DND-41 (cell line): Measurements from ENCODE around the gene PLA1A.
"Not testable (repeated sequence)": the region's sequence is repeated elsewhere in the genome, so short reads cannot be mapped to it uniquely, and the experiment has no call there.

Source experiments
- ATAC-seq: fragments of 200-7000 bp; cut with Tn5 transposase; 3 replicates; pipeline ENCODE4 v1.9.1; 2021; ENCODE audit warnings: low read depth; ENCODE audit not compliant: insufficient read depth
- DNase-seq: peaks from one replicate; pipeline ENCODE4 v3.0.0-alpha.2; 2020
- H2AFZ ChIP-seq: 2 replicates; pipeline ENCODE4 v1.6.0; 2012; ENCODE audit warnings: low read depth, low read length
- H3K27ac ChIP-seq: 2 replicates; pipeline ENCODE4 v1.5.1; 2012; ENCODE audit warnings: low read length, inconsistent platforms
- H3K27me3 ChIP-seq: fragments of 200-600 bp; sonication (generic); 2 replicates; pipeline ENCODE4 v1.6.0; 2012; ENCODE audit warnings: low read length, mild to moderate bottlenecking, inconsistent platforms; ENCODE audit not compliant: insufficient read depth, poor library complexity
- H3K36me3 ChIP-seq: 2 replicates; pipeline ENCODE4 v1.5.1; 2012; ENCODE audit warnings: low read length, inconsistent platforms; ENCODE audit not compliant: insufficient read depth
- H3K4me1 ChIP-seq: 2 replicates; pipeline ENCODE4 v1.5.1; 2012; ENCODE audit warnings: mild to moderate bottlenecking, low read length; ENCODE audit not compliant: insufficient read depth
- H3K4me2 ChIP-seq: 2 replicates; pipeline ENCODE4 v1.6.0; 2012; ENCODE audit warnings: mild to moderate bottlenecking, moderate library complexity, low read length, inconsistent platforms; ENCODE audit not compliant: insufficient read depth
- H3K4me3 ChIP-seq, 2 experiments: fragments of 200-600 bp in 1 of 2; shearing (Covaris generic) in 1 of 2; 2 replicates each; pipeline ENCODE4 v1.5.1; 2012 to 2016; ENCODE audit warnings: inconsistent platforms in 2 of 2, low read length in 2 of 2, mild to moderate bottlenecking in 2 of 2, low read depth in 1 of 2, moderate library complexity in 1 of 2
- H3K79me2 ChIP-seq: 2 replicates; pipeline ENCODE4 v1.6.0; 2012; ENCODE audit warnings: low read length, inconsistent platforms; ENCODE audit not compliant: insufficient read depth
- H3K9ac ChIP-seq: 2 replicates; pipeline ENCODE4 v1.6.0; 2012; ENCODE audit warnings: low read depth, mild to moderate bottlenecking, inconsistent platforms, low read length, moderate library complexity
- H3K9me3 ChIP-seq: 2 replicates; pipeline ENCODE4 v1.5.1; 2012; ENCODE audit warnings: low read length, moderate library complexity, mild to moderate bottlenecking, inconsistent platforms; ENCODE audit not compliant: insufficient read depth, severe bottlenecking
- H4K20me1 ChIP-seq: 2 replicates; pipeline ENCODE4 v1.6.0; 2012; ENCODE audit warnings: low read length; ENCODE audit not compliant: insufficient read depth
- CTCF ChIP-seq: IDR thresholded peaks from 2 replicates; pipeline ENCODE4 v1.5.1; 2012; ENCODE audit warnings: borderline replicate concordance, low read length, moderate library complexity, mild to moderate bottlenecking; ENCODE audit not compliant: poor library complexity, severe bottlenecking; ENCODE audit errors: extremely low read depth
- EZH2 ChIP-seq: IDR thresholded peaks from 3 replicates; pipeline ENCODE4 v1.6.1; 2012; ENCODE audit warnings: borderline replicate concordance, low read depth, mild to moderate bottlenecking, moderate library complexity, low read length, inconsistent platforms; ENCODE audit not compliant: severe bottlenecking

The PLA1A gene

GRCh38 chr3:119551598-119551997 lies 46.1 kb upstream of the PLA1A start:
- Histone ChIP-seq H3K9me3 (no peaks in the 10 kb centered on the region), H3K79me2 (no peaks in the 10 kb centered on the region), H3K9ac (no peak overlapping the region), H3K27me3 (peaks cover 5% of the 10 kb centered on the region), H3K27ac (no peak overlapping the region), H4K20me1 (no peaks in the 10 kb centered on the region), H3K4me3 (no peak overlapping the region), H3K36me3 (no peaks in the 10 kb centered on the region), H3K4me2 (no peak overlapping the region), H3K4me1 (no peaks in the 10 kb centered on the region), H2AFZ (no peak overlapping the region)
- DNase-seq (no peak), ATAC-seq (no peak)
- no peak for TF ChIP-seq CTCF
- no peak for TF ChIP-seq EZH2

DNA sequence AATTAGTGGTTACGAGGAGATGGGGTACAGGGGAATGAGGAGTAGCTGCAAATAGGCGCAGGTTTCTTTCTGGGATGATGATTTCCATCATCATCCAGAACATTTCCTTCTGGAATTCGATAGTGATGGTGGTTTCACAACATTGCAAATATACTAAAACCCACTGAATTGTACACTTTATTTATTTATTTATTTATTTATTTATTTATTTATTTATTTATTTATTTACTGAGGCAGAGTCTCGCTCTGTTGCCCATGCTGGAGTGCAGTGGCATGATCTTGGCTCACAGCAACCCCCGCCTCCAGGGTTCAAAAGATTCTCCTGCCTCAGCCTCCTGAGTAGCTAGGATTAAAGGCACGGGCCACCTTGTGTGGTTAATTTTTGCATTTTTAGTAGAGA lies 44.8 kb upstream of the PLA1A start:
- H3K27me3 ChIP-seq, H4K20me1 ChIP-seq, H3K4me2 ChIP-seq, H3K9me3 ChIP-seq, H3K36me3 ChIP-seq, H2AFZ ChIP-seq, H3K27ac ChIP-seq, H3K4me3 ChIP-seq, H3K9ac ChIP-seq, DNase-seq, H3K4me1 ChIP-seq, ATAC-seq, H3K79me2 ChIP-seq: not testable (repeated sequence)

GRCh38 chr3:119553823-119554415 lies 43.8 kb upstream of the PLA1A start:
- no peak for TF ChIP-seq CTCF
- no peak for TF ChIP-seq EZH2
- Histone ChIP-seq H3K4me2 (no peak overlapping the region), H3K27ac (no peak overlapping the region), H3K79me2 (no peaks in the 10 kb centered on the region), H3K4me1 (no peaks in the 10 kb centered on the region), H3K36me3 (no peaks in the 10 kb centered on the region), H4K20me1 (no peaks in the 10 kb centered on the region), H2AFZ (no peak overlapping the region), H3K4me3 (no peak overlapping the region), H3K27me3 (peaks cover 5% of the 10 kb centered on the region), H3K9ac (no peak overlapping the region), H3K9me3 (no peaks in the 10 kb centered on the region)
- ATAC-seq = no peak
- DNase-seq = no peak

- Histone ChIP-seq H3K27ac (no peak overlapping the region), H4K20me1 (no peaks in the 10 kb centered on the region), H3K79me2 (no peaks in the 10 kb centered on the region), H3K27me3 (peaks cover 5% of the 10 kb centered on the region), H3K4me1 (no peaks in the 10 kb centered on the region), H2AFZ (no peak overlapping the region), H3K36me3 (no peaks in the 10 kb centered on the region), H3K9me3 (no peaks in the 10 kb centered on the region), H3K4me2 (no peak overlapping the region), H3K4me3 (no peak overlapping the region), H3K9ac (no peak overlapping the region)
- no peak for ATAC-seq
- DNase-seq = no peak
- TF ChIP-seq CTCF (no peak), EZH2 (no peak)
These were observed 42.4 kb upstream of the PLA1A start for GRCh38 chr3:119555309-119555735.
